PC-3 (cell line): Measurements from ENCODE around the gene NR1D1. TPM values are rescaled to one million over a fixed set of nuclear protein-coding genes. Genes with fewer than 3 reads are reported as not detected.

Source experiments
- ATAC-seq: fragments of 200-7000 bp; cut with Tn5 transposase; 2 replicates; pipeline ENCODE4 v1.9.1; 2020; ENCODE audit warnings: mild to moderate bottlenecking, moderate library complexity
- BruUV-seq: library from RNA; stranded (reverse); fragments of 400-500 nt; replicated peaks from 2 replicates; lab custom pipeline; 2021; lab: Mats Ljungman, UMichigan
- CTCF ChIA-PET: fragments of 300-600 bp; sonication (Branson Sonifier 250); formaldehyde crosslinking; loops from one replicate; lab custom pipeline; 2022; ENCODE audit warnings: antibody characterized with exemption; lab: Charles Lee
- POLR2A ChIA-PET: fragments of 300-600 bp; sonication (Branson Sonifier 250); formaldehyde crosslinking; loops from one replicate; lab custom pipeline; 2022; ENCODE audit warnings: antibody characterized with exemption; ENCODE audit not compliant: unreplicated experiment; lab: Charles Lee
- DNase-seq: peaks from one replicate; pipeline ENCODE4 v3.0.0-alpha.2; 2015
- H2AFZ ChIP-seq: fragments of 300-600 bp; sonication (generic); 2 replicates; pipeline ENCODE4 v1.6.0; 2016; ENCODE audit warnings: antibody characterized with exemption, low read length
- H3F3A ChIP-seq: fragments of 300-600 bp; sonication (generic); one replicate; pipeline ENCODE4 v1.6.0; 2017; ENCODE audit warnings: antibody characterized with exemption, low read length, control low read depth, mild to moderate bottlenecking; ENCODE audit not compliant: unreplicated experiment
- H3K27ac ChIP-seq: fragments of 300-600 bp; sonication (generic); 2 replicates; pipeline ENCODE4 v1.5.1; 2016; ENCODE audit warnings: mild to moderate bottlenecking, low read length
- H3K27me3 ChIP-seq: fragments of 300-600 bp; sonication (generic); 2 replicates; pipeline ENCODE4 v1.6.1; 2016; ENCODE audit warnings: low read length, mixed read lengths
- H3K36me3 ChIP-seq: fragments of 300-600 bp; sonication (generic); 2 replicates; pipeline ENCODE4 v1.6.1; 2016; ENCODE audit warnings: low read depth, mixed run types, low read length, mixed read lengths
- H3K4me1 ChIP-seq: fragments of 300-600 bp; sonication (generic); 2 replicates; pipeline ENCODE4 v1.5.1; 2016; ENCODE audit warnings: low read length; ENCODE audit not compliant: insufficient read depth
- H3K4me2 ChIP-seq: fragments of 300-600 bp; sonication (generic); 2 replicates; pipeline ENCODE4 v1.6.0; 2016; ENCODE audit warnings: low read length
- H3K4me3 ChIP-seq: fragments of 300-600 bp; sonication (generic); 2 replicates; pipeline ENCODE4 v1.5.1; 2016; ENCODE audit warnings: mild to moderate bottlenecking, low read length, mixed read lengths
- H3K79me2 ChIP-seq: fragments of 300-600 bp; sonication (generic); 2 replicates; pipeline ENCODE4 v1.6.1; 2017; ENCODE audit warnings: low read length, mixed read lengths
- H3K9ac ChIP-seq: fragments of 300-600 bp; sonication (generic); 2 replicates; pipeline ENCODE4 v1.6.0; 2016; ENCODE audit warnings: mild to moderate bottlenecking, low read length
- H3K9me2 ChIP-seq: fragments of 300-600 bp; sonication (generic); replicated peaks from 2 replicates; pipeline ENCODE4 v1.6.1; 2016; ENCODE audit warnings: mixed run types, low read length, mixed read lengths
- H3K9me3 ChIP-seq: fragments of 300-600 bp; sonication (generic); 2 replicates; pipeline ENCODE4 v1.6.1; 2016; ENCODE audit warnings: low read length, mixed read lengths
- H4K20me1 ChIP-seq: fragments of 300-600 bp; sonication (generic); 2 replicates; pipeline ENCODE4 v1.6.1; 2016; ENCODE audit warnings: low read length, mixed read lengths
- CTCF ChIP-seq: fragments of 300-600 bp; sonication (generic); conservative IDR thresholded peaks from 2 replicates; pipeline ENCODE4 v1.5.1; 2017; ENCODE audit warnings: antibody characterized with exemption, low read depth, mild to moderate bottlenecking, low read length
- EZH2 ChIP-seq: fragments of 300-600 bp; sonication (generic); IDR thresholded peaks from one replicate; pipeline ENCODE4 v1.6.1; 2017; ENCODE audit warnings: antibody characterized with exemption, mild to moderate bottlenecking, low read length; ENCODE audit not compliant: unreplicated experiment
- EZH2phosphoT487 ChIP-seq: fragments of 300-600 bp; sonication (generic); IDR thresholded peaks from 2 replicates; pipeline ENCODE4 v1.6.1; 2018; ENCODE audit warnings: mild to moderate bottlenecking, antibody characterized with exemption, low read length, borderline replicate concordance
- intact Hi-C: fragments of 100-400 bp; cut with micrococcal nuclease; formaldehyde crosslinking; loops from 2 replicates; pipeline ENCODE4 v1.9.0; 2023
- total RNA-seq: library from RNA; depleted of rRNA; stranded (reverse); fragments of >200 nt; gene quantifications from 2 replicates; pipeline ENCODE4 v1.2.3, GENCODE V29; 2014

The NR1D1 gene
- total RNA-seq, 1 experiment from 2014 or later: 7.1 TPM

GRCh38 chr17:40086150-40087044 is 14.0 kb downstream of the NR1D1 start:
- ChIA-PET POLR2A (no interaction called here), CTCF (interaction anchor here (0.6 to 0.9 kb wide), 4 partner anchors 27 to 434 kb away, joined by 3 to 5 read pairs (median 3); partner anchors contain the start of gene CASC3)
- no peak overlapping the region for H3K9ac ChIP-seq
- peak; percentile 42 for DNase-seq
- no peaks in the 10 kb centered on the region for H3K9me3 ChIP-seq
- H3K79me2 ChIP-seq: no peaks in the 10 kb centered on the region
- H4K20me1 ChIP-seq: no peaks in the 10 kb centered on the region
- H3K27ac ChIP-seq: no peak overlapping the region
- no TSS peak for BruUV-seq
- no peaks in the 10 kb centered on the region for H3K36me3 ChIP-seq
- ATAC-seq: peak; percentile 54; the same call in 1 of the 2 replicates
- no peaks in the 10 kb centered on the region for H3F3A ChIP-seq
- H3K4me2 ChIP-seq: no peak overlapping the region
- TF ChIP-seq CTCF: peak; percentile 80
- TF ChIP-seq EZH2: no peak
- no peak overlapping the region for H2AFZ ChIP-seq
- no peaks in the 10 kb centered on the region for H3K4me1 ChIP-seq
- no peaks in the 10 kb centered on the region for H3K27me3 ChIP-seq
- intact Hi-C loops: no loop called here
- no peak overlapping the region for H3K4me3 ChIP-seq
- no peaks in the 10 kb centered on the region for H3K9me2 ChIP-seq

GRCh38 chr17:40084477-40084876 is 15.9 kb downstream of the NR1D1 start:
- intact Hi-C loops: no loop called here
- H3K9me2 ChIP-seq: no peaks in the 10 kb centered on the region
- ChIA-PET POLR2A (no interaction called here), CTCF (no interaction called here)
- no peak overlapping the region for H3K27ac ChIP-seq
- ATAC-seq (no peak), DNase-seq (no peak)
- no peaks in the 10 kb centered on the region for H3K36me3 ChIP-seq
- BruUV-seq: no TSS peak
- H3K4me1 ChIP-seq: no peaks in the 10 kb centered on the region
- H3K9me3 ChIP-seq: no peaks in the 10 kb centered on the region
- H3K4me3 ChIP-seq: no peak overlapping the region
- H3K79me2 ChIP-seq: no peaks in the 10 kb centered on the region
- H3K4me2 ChIP-seq: no peak overlapping the region
- no peak for TF ChIP-seq EZH2phosphoT487
- TF ChIP-seq EZH2: no peak
- H4K20me1 ChIP-seq: no peaks in the 10 kb centered on the region
- no peak overlapping the region for H2AFZ ChIP-seq
- no peak overlapping the region for H3K9ac ChIP-seq
- no peaks in the 10 kb centered on the region for H3F3A ChIP-seq
- H3K27me3 ChIP-seq: no peaks in the 10 kb centered on the region

- Histone ChIP-seq H3K4me2 (no peak overlapping the region), H4K20me1 (no peaks in the 10 kb centered on the region), H3K4me3 (no peak overlapping the region), H3K9ac (no peak overlapping the region), H3K9me3 (no peaks in the 10 kb centered on the region), H2AFZ (no peak overlapping the region), H3K27me3 (no peaks in the 10 kb centered on the region), H3K9me2 (no peaks in the 10 kb centered on the region), H3F3A (no peaks in the 10 kb centered on the region), H3K4me1 (no peaks in the 10 kb centered on the region; the same call in 1 of the 2 replicates), H3K79me2 (no peaks in the 10 kb centered on the region), H3K27ac (no peak overlapping the region), H3K36me3 (no peaks in the 10 kb centered on the region)
- TF ChIP-seq EZH2 (no peak), EZH2phosphoT487 (no peak), CTCF (no peak)
- no peak for ATAC-seq
- no peak for DNase-seq
- BruUV-seq: no TSS peak
- intact Hi-C loops: no loop called here
- ChIA-PET CTCF (no interaction called here), POLR2A (no interaction called here)
Measured at GRCh38 chr17:40079545-40079944, 20.8 kb downstream of the NR1D1 start.
